ENCODE results near the gene EIF2B1.

EIF2B1 gene

DNA sequence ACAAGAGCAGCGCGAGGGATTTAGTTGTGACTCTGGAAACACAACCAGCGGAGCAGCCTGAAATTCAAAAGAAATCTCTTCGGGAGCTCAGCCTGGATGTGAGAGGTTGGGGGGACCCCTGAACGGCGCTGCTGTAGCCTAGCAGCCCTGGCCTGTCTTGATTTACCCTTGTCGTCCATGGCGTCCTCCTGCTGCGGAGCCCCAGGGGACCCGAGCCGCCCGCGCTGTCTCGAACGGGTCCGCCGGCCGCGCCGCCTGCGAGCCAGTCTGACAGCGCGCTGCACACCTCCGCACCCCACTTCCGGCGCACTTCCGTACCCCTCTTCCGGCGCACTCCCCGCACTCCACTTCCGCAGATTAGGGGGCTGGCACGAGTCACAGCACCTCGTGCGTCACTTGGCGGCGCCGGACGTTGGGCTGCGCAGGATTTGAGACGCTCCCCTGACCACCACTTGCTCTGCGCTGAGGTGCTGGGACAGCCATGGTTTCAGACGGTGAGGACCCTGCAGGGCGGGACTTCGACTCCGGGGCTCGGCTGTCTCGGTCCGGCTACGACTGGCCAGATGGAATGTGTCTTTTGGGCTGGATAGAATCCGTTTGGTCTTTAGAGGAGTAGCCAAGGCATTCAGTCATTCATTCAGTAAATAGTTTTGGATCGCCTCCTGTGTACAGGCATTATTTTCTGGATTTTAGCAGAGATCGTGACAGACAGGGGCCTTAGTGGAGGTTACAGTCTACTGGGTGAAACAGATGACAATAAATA is at the start of gene EIF2B1, which contains the start of gene GTF2H3:
TSS of gene EIF2B1 (minus strand) at position 308 of the 763 bp plus-strand sequence. CDS start at position 179, 129 bp downstream.
TSS of gene GTF2H3 (plus strand) at position 451 of the 763 bp plus-strand sequence. CDS start at position 482, 31 bp downstream.
- peak within 1 kb of the TSS; percentile 97 for H3K27ac Mint-ChIP-seq

DNA sequence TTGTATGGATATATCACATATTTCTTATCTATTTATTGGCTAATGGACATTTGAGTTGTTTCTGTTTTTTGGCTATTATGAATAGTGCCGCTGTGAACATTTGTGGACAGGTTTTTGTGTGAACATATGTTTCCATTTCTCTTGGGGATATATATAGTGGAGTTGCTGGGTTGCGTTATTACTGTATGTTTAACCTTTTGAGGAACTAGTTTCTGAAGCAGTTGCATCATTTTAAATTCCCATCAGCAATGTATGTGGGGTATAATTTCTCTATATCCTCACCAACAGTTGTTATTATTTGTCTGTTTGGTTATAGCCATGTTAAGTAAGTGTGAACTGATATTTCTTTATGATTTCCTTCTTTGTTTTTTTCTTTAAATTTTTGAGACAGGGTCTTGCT is 48.1 kb upstream of the EIF2B1 start:
- no peaks in the 10 kb centered on the region for H3K27me3 Mint-ChIP-seq
- no peaks in the 10 kb centered on the region for H3K9me3 Mint-ChIP-seq (ENCODE audit: low read depth)
- H3K27ac Mint-ChIP-seq: no peak overlapping the region
- H3K4me3 Mint-ChIP-seq: no peak overlapping the region
- peaks cover 5% of the 10 kb centered on the region for H3K36me3 Mint-ChIP-seq
- H3K4me1 Mint-ChIP-seq (ENCODE audit: low read depth): no peaks in the 10 kb centered on the region

More for the DNA sequence above, at the start of gene EIF2B1, which contains the start of gene GTF2H3:
- H3K27me3 Mint-ChIP-seq: no peaks in the 10 kb centered on the region
- peak within 1 kb of the TSS; percentile 98 for H3K4me3 Mint-ChIP-seq
- H3K4me1 Mint-ChIP-seq (ENCODE audit: low read depth): peaks cover 35% of the 10 kb centered on the region
- H3K36me3 Mint-ChIP-seq: peaks cover 5% of the 10 kb centered on the region
- no peaks in the 10 kb centered on the region for H3K9me3 Mint-ChIP-seq (ENCODE audit: low read depth)

DNA sequence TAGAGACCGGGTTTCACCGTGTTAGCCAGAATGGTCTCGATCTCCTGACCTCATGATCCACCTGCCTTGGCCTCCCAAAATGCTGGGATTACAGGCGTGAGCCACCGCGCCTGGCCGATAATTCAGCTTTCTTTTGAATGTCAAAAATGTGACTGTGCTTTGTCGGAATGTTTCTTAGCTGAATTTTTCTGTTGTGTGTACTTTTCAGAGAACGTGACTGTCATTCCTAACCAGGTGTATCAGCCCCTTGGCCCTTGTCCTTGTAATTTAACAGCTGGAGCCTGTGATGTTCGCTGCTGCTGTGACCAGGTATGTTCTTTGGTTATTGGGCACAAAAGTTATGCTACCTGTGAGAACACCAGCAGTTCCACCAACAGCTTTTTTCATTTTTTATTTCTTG is 45.5 kb upstream of the EIF2B1 start:
- no peaks in the 10 kb centered on the region for H3K27me3 Mint-ChIP-seq
- no peaks in the 10 kb centered on the region for H3K9me3 Mint-ChIP-seq (ENCODE audit: low read depth)
- H3K36me3 Mint-ChIP-seq: peaks cover 5% of the 10 kb centered on the region
- H3K4me1 Mint-ChIP-seq (ENCODE audit: low read depth): no peaks in the 10 kb centered on the region
- H3K27ac Mint-ChIP-seq: no peak overlapping the region
- no peak overlapping the region for H3K4me3 Mint-ChIP-seq

DNA sequence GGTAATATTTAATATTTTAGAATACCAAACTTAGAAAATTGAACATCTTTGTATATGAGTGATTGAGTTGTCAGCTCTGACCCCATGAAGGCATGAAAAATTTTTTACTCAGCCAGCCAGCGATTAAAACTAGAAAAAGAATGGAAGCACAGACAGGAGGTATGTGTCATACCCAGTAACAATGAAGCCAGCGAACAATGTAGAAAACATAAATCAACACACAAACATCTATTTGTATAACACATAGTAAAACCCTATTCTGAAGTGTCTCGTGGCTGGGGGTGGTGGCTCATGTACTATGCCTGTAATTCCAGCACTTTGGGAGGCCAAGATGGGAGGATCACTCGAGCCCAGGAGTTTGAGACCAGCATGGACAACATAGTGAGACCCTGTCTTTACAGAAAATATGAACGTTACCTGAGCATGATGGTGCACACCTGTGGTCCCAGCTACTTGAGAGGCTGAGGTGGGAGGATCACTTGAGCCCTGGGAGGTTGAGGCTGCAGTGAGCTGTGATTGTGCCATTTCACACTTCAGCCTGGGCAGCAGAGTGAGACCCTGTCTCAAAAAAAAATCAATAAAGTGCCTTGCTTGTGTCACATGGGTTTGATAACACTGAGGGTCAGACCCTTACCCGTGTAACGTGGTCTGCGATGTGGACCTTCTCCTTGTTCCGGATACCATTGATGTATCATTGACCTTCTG is 43.3 kb upstream of the EIF2B1 start:
- Mint-ChIP-seq H3K4me3 (no peak overlapping the region), H3K27ac (no peak overlapping the region), H3K9me3 (ENCODE audit: low read depth) (no peaks in the 10 kb centered on the region), H3K27me3 (no peaks in the 10 kb centered on the region), H3K4me1 (ENCODE audit: low read depth) (peaks cover 11% of the 10 kb centered on the region), H3K36me3 (peaks cover 5% of the 10 kb centered on the region)

DNA sequence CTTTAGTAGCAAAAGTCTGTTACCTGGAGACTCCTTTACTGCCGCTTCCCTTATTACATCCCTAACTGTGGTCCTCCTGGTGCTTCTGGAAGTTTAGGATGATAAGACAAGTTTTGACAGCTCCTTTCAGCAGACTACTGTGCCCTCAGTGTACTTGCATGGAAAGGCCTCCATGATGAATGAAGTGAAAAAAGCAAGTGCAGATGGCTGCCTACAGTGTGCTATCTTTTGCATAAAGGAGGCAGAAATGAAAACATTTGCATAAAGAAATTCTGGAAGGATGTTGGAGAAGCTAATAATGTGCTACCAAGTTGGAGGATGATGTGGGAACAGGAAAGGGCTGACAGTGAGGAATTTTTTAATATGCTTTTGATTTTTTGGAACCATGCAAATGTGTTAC is 42.0 kb upstream of the EIF2B1 start:
- no peaks in the 10 kb centered on the region for H3K9me3 Mint-ChIP-seq (ENCODE audit: low read depth)
- H3K4me3 Mint-ChIP-seq: no peak overlapping the region
- no peaks in the 10 kb centered on the region for H3K27me3 Mint-ChIP-seq
- peaks cover 18% of the 10 kb centered on the region for H3K4me1 Mint-ChIP-seq (ENCODE audit: low read depth)
- H3K27ac Mint-ChIP-seq: no peak overlapping the region
- peaks cover 3% of the 10 kb centered on the region for H3K36me3 Mint-ChIP-seq

DNA sequence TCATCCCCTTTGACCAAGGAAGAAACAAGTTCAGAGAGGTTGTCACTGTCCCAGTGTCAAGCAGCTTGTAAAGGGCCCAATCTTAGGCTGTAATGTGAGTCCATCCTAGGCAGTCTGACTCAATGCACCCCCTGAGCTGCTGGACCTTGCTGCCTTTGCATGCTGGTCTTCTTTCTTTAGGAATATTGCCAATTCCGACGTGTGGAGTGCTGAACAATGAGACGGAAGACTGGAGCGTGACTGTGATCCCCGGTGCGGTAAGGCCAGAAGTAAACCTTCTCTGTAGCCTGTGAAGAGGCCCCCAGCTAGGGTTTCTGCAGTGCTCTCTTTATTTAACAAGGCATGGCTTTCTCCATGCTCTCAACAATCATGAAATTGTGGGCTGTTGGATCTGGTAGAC is 38.4 kb upstream of the EIF2B1 start:
- Mint-ChIP-seq H3K4me3 (peak overlapping the region; percentile 90), H3K9me3 (ENCODE audit: low read depth) (no peaks in the 10 kb centered on the region), H3K27me3 (no peaks in the 10 kb centered on the region), H3K4me1 (ENCODE audit: low read depth) (peaks cover 18% of the 10 kb centered on the region), H3K27ac (peak overlapping the region; percentile 22), H3K36me3 (no peaks in the 10 kb centered on the region)

DNA sequence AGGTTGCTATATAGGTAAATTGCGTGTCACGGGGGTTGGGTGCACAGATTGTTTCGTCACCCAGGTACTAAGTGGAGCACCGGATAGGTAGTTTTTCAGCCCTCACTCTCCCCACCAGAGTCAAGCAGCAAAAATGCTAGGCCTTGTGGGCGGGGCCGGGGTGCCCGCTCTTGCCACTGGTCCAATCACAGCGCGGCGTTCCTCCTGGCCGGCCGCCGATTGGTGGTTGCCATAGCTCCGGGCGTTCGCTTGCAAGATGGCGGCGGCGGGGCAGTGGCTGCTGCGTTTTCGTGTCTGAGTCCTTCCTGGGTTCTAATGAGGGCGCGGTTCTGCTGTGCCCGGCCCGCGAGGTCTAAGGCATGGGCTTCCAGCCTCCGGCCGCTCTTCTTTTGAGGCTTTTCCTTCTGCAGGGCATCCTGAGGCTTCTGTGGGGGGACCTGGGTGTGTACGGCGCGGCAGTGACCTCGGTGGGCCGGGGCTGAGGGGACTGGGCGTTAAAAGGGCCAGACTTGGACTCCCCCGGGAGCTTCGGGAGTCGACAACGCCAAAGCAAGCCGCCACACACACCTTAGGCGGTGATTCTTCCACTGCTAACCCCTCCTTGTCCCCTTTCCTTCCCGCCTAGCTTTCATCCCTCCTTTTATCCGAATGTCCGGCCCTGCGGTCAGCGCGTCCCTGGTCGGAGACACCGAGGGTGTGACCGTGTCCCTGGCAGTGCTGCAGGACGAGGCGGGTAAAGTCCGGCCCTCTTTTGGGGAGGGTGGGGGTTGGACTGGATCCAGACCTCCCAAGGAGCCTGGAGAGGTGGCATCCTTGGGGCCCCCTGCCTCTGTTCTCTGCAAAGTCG is 37.6 kb upstream of the EIF2B1 start, which contains the start of gene TCTN2:
TSS of gene TCTN2 (plus strand) at position 232 of the 847 bp plus-strand sequence. CDS start at position 360, 128 bp downstream.
- H3K4me3 Mint-ChIP-seq: peak within 1 kb of the TSS; percentile 90
- H3K27me3 Mint-ChIP-seq: no peaks in the 10 kb centered on the region
- H3K27ac Mint-ChIP-seq: peak within 1 kb of the TSS; percentile 50
- no peaks in the 10 kb centered on the region for H3K9me3 Mint-ChIP-seq (ENCODE audit: low read depth)
- peaks cover 18% of the 10 kb centered on the region for H3K4me1 Mint-ChIP-seq (ENCODE audit: low read depth)
- H3K36me3 Mint-ChIP-seq: no peaks in the 10 kb centered on the region

DNA sequence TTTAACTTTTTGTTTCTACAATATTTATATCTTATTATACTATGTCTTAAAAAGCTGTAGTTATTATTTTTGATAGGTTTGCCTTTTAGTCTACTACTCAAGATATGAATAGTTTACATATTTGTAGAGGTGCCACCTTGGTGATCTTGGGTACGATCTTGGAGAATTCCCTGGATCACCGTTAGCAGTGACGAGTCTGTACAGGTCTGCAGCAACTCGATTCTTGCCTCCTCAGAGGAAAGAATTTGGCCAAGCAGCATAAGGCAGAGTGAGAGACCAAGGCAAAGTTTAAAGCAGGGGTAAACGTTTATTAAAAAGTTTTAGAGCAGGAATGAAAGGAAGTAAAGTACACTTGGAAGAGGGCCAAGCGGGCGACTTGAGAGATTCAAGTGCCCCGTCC is 34.3 kb upstream of the EIF2B1 start:
- no peak overlapping the region for H3K4me3 Mint-ChIP-seq

DNA sequence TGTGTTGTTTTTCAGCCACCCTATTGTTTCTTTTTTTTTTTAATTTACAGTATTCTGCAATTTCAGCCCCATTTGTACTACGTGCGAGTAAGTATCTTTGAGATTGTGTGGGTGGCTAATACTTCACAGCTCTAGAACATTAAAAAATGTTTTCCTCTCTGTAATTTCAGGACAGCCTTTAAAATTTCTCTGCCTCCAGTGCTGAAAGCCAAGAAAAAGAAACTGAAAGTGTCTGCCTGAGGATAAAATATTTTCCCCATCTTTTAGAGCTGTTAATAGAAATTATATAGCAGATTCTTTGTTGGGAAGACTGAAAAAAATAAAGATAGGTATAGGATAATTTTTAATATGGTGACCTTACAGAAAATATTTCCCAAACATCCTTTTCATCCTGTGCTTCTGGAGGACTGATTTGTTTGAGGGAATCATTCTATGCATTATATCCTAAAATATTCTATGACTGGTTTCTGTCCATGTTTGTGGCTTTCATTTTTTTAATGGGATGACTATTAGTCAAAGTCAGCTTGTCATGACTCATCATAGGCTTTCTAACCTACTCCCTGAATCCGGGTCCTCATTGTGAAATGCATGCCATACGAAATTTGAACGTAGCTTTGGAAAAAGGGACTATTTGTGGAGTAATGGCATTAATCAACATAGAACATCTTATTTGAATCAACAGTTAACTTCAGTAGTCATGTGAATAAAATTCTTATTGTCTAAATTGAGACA is 26.7 kb upstream of the EIF2B1 start:
- Mint-ChIP-seq H3K9me3 (ENCODE audit: low read depth) (no peaks in the 10 kb centered on the region), H3K4me1 (ENCODE audit: low read depth) (peaks cover 2% of the 10 kb centered on the region), H3K27ac (peak overlapping the region; percentile 16), H3K36me3 (peaks cover 8% of the 10 kb centered on the region), H3K4me3 (no peak overlapping the region), H3K27me3 (no peaks in the 10 kb centered on the region)

More for the DNA sequence above, 34.3 kb upstream of the EIF2B1 start:
- Mint-ChIP-seq H3K27me3 (no peaks in the 10 kb centered on the region), H3K9me3 (ENCODE audit: low read depth) (no peaks in the 10 kb centered on the region), H3K36me3 (peaks cover 3% of the 10 kb centered on the region), H3K4me1 (ENCODE audit: low read depth) (peaks cover 13% of the 10 kb centered on the region), H3K27ac (no peak overlapping the region)

DNA sequence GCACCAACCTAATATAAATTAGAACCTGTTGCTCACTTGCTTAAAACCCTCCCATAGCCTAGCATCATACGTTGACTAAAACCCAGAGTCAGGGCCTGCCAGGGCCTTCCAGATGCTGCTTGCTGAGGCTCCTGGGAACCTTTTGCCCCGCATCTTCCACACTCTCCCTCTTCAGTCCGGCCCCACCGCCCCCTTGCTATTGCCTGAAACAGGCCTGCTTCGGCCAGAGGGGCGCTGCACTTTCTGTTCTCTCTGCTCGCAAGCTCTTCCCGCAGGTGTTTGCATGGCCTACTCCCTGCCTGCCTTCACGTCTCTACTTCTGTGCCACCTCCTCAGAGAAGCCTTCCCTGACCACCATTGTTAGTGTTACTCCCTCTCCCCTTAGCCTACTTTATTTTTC is 23.7 kb upstream of the EIF2B1 start:
- peaks cover 7% of the 10 kb centered on the region for H3K36me3 Mint-ChIP-seq

DNA sequence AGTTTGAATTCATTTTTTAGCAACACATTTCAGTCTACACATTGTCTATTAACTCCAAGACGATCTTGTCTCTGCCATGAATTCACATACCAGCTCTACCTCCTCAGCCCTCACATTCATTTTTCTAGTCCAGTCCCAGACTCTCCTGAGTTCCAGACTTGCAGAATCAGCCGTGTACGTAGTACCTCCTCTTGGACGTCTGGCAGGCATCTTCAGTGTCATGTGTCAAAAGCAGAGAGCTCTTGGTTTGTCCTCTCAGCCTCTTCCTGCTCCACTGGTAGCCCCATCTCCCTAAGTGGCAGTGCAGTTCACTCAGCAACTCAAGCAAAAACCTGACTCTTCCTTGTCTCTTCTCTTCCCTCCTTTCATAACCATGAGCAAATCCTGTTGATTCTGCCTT is 22.9 kb upstream of the EIF2B1 start:
- no peak overlapping the region for H3K27ac Mint-ChIP-seq
- no peaks in the 10 kb centered on the region for H3K9me3 Mint-ChIP-seq (ENCODE audit: low read depth)
- H3K27me3 Mint-ChIP-seq: no peaks in the 10 kb centered on the region
- H3K4me3 Mint-ChIP-seq: no peak overlapping the region
- peaks cover 2% of the 10 kb centered on the region for H3K4me1 Mint-ChIP-seq (ENCODE audit: low read depth)
- peaks cover 7% of the 10 kb centered on the region for H3K36me3 Mint-ChIP-seq

More for the DNA sequence above, 23.7 kb upstream of the EIF2B1 start:
- no peak overlapping the region for H3K4me3 Mint-ChIP-seq
- H3K9me3 Mint-ChIP-seq (ENCODE audit: low read depth): no peaks in the 10 kb centered on the region
- H3K27ac Mint-ChIP-seq: peak overlapping the region; percentile 12
- H3K4me1 Mint-ChIP-seq (ENCODE audit: low read depth): peaks cover 2% of the 10 kb centered on the region
- H3K27me3 Mint-ChIP-seq: no peaks in the 10 kb centered on the region

DNA sequence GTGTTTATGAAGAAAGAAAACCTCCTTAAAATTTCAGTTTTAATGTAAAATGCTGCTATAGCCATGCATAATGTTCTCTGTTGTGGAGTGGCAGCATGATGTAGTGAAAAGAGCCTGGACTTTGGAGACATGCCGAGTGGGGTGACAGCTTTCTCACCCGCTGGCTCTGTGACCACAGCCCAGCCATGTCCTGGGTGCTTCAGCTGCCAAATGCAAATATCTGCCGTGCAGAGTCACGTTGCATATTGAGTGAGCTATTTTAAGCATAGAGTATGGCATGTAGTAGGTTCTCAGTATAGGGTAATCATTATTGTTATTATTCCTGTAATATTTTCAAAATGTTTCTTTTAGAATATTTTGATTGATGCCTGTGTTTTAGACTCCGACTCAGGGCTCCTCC is 21.9 kb upstream of the EIF2B1 start:
- Mint-ChIP-seq H3K9me3 (ENCODE audit: low read depth) (no peaks in the 10 kb centered on the region), H3K27me3 (no peaks in the 10 kb centered on the region), H3K4me1 (ENCODE audit: low read depth) (peaks cover 2% of the 10 kb centered on the region), H3K4me3 (no peak overlapping the region), H3K36me3 (peaks cover 10% of the 10 kb centered on the region), H3K27ac (no peak overlapping the region)

DNA sequence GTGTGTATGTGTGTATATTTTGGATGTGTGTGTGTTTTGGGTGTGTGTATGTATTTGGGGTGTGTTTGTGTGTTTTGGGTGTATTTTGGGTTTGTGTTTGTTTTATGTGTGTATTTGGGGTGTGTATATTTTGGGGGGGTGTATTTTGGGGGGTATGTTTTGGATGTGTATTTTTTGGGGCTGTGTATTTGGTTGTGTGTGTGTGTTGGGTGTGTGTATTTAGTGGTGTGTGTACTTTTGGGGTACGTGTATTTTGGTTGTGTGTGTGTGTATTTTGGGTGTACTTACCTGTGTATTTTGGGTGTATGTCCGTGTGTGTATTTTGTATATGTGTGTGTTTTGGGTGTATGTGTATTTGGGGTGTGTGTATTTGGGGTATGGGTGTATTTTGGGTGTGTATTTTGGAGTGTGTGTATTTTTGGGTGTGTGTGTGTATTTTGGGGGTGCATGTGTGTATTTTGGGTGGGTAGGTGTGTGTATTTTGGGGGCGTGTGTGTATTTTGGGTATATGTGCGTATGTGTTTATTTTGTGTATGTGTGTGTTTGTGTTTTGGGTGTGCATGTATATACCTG is 20.7 kb upstream of the EIF2B1 start:
- peaks cover 10% of the 10 kb centered on the region for H3K36me3 Mint-ChIP-seq
- no peak overlapping the region for H3K27ac Mint-ChIP-seq
- H3K4me1 Mint-ChIP-seq (ENCODE audit: low read depth): no peaks in the 10 kb centered on the region
- H3K9me3 Mint-ChIP-seq (ENCODE audit: low read depth): no peaks in the 10 kb centered on the region
- H3K27me3 Mint-ChIP-seq: no peaks in the 10 kb centered on the region
- H3K4me3 Mint-ChIP-seq: no peak overlapping the region

DNA sequence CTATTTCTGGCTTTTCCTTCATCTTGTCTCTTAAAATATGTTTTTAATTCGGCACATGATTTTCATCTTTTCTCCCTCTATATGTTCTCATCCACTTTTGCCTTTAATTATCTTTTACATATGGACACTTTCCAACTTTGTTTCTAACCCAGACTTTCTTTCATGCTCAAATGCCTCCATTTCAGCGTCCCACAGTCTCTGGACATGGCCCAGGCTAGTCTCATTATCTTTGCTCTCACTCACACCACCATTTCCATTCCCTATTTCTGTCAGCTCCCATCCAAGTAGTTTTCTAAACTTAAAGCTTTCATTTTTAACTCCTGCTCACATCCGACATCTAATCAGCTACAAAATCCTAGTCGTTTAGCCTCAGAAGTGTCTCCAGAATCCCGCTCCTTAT is 14.9 kb upstream of the EIF2B1 start:
- peaks cover 3% of the 10 kb centered on the region for H3K4me1 Mint-ChIP-seq (ENCODE audit: low read depth)
- no peaks in the 10 kb centered on the region for H3K27me3 Mint-ChIP-seq
- no peak overlapping the region for H3K27ac Mint-ChIP-seq
- H3K4me3 Mint-ChIP-seq: no peak overlapping the region
- H3K36me3 Mint-ChIP-seq: peaks cover 5% of the 10 kb centered on the region
- H3K9me3 Mint-ChIP-seq (ENCODE audit: low read depth): no peaks in the 10 kb centered on the region

All from activated naive CD8-positive, alpha-beta T cell (primary cell).